Neutrophil (primary cell): ENCODE measurements around the gene DISC1.

Experiments used
- H3K27ac ChIP-seq: fragments of 200-600 bp; sonication (generic); 2 replicates; pipeline ENCODE4 v1.5.1; 2016; ENCODE audit warnings: mild to moderate bottlenecking, moderate library complexity
- H3K27me3 ChIP-seq: fragments of 200-600 bp; sonication (generic); 2 replicates; pipeline ENCODE4 v1.6.0; 2016; ENCODE audit warnings: mild to moderate bottlenecking
- H3K36me3 ChIP-seq: fragments of 200-600 bp; sonication (generic); 2 replicates; pipeline ENCODE4 v1.5.1; 2017
- H3K4me1 ChIP-seq, 2 experiments: fragments of 200-600 bp in 1 of 2; sonication (generic) in 1 of 2; 1 replicate in 1 of 2; 2 replicates in 1 of 2; pipeline versions ENCODE4 v1.5.1 to v1.6.1; 2013 to 2016; ENCODE audit warnings: low read depth in 1 of 2, low read length in 1 of 2, mild to moderate bottlenecking in 1 of 2, moderate library complexity in 1 of 2; ENCODE audit not compliant: control insufficient read depth in 1 of 2, insufficient read depth in 1 of 2
- H3K4me3 ChIP-seq, 2 experiments: fragments of 200-600 bp in 1 of 2; sonication (generic) in 1 of 2; 1 replicate in 1 of 2; 2 replicates in 1 of 2; pipeline ENCODE4 v1.5.1; 2013 to 2016; ENCODE audit warnings: low read depth in 1 of 2, low read length in 1 of 2, mild to moderate bottlenecking in 1 of 2, moderate library complexity in 1 of 2
- H3K9me3 ChIP-seq: fragments of 200-600 bp; sonication (generic); 2 replicates; pipeline ENCODE4 v1.5.1; 2016
- TF ChIP-seq, protein P1 (sequence below): fragments of 200-600 bp; sonication (generic); IDR thresholded peaks from 2 replicates; pipeline ENCODE4 v1.5.1; 2016; ENCODE audit warnings: antibody characterized with exemption

Gene DISC1

DNA sequence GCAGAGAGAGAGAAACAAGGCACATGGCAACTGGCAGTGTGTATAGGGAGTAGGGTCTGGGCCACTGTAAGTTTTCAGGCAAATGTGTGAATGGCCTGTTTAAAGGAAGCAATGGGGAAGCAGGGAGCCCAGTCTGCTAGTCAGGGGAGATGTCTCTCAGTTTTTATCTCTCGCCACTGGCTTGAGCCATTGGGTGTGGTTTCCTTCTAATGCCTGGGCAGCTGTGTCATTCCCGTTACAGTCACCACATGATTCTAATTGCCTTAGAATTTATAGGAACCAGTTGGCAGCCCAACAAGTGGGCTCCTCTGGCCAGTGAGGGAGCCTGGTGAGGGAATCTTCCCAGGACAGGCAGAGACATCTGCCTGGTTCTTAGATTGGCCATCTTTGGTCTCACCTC, 182.4 kb downstream of the DISC1 start:
- TF ChIP-seq, protein P1, sequence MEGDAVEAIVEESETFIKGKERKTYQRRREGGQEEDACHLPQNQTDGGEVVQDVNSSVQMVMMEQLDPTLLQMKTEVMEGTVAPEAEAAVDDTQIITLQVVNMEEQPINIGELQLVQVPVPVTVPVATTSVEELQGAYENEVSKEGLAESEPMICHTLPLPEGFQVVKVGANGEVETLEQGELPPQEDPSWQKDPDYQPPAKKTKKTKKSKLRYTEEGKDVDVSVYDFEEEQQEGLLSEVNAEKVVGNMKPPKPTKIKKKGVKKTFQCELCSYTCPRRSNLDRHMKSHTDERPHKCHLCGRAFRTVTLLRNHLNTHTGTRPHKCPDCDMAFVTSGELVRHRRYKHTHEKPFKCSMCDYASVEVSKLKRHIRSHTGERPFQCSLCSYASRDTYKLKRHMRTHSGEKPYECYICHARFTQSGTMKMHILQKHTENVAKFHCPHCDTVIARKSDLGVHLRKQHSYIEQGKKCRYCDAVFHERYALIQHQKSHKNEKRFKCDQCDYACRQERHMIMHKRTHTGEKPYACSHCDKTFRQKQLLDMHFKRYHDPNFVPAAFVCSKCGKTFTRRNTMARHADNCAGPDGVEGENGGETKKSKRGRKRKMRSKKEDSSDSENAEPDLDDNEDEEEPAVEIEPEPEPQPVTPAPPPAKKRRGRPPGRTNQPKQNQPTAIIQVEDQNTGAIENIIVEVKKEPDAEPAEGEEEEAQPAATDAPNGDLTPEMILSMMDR, result no peak
- H3K4me3 ChIP-seq, result no peak overlapping the region
- H3K27ac ChIP-seq, result no peak overlapping the region
- H3K4me1 ChIP-seq, result peaks cover 3 to 10% of the 10 kb centered on the region in 2 experiments
- H3K27me3 ChIP-seq, result no peaks in the 10 kb centered on the region
- H3K36me3 ChIP-seq, result no peaks in the 10 kb centered on the region
- H3K9me3 ChIP-seq, result no peaks in the 10 kb centered on the region

DNA sequence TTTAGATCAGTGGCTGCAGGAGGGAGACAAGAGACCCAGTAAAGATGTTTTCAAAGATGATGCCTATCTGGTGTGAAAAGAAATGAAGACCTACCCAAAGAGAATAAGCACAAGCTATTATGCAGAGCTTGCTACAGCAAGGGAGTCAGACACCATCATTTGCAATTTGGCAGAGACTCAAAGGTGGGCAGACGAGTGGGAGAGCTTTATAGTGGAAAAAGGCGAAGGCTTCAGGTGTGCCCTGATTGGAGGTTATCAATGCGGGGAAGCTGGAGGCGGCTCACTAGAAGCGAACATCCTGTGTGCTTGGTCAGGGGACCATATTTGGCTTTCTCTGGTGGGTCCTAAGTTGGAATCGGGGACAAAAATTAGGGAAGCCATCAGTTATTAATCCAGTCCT, 183.8 kb downstream of the DISC1 start:
- H3K4me1 ChIP-seq, result peaks cover 0 to 10% of the 10 kb centered on the region in 2 experiments
- no peak overlapping the region for H3K27ac ChIP-seq
- H3K36me3 ChIP-seq, result no peaks in the 10 kb centered on the region
- TF ChIP-seq, protein P1, result no peak
- no peaks in the 10 kb centered on the region for H3K9me3 ChIP-seq
- H3K4me3 ChIP-seq, result no peak overlapping the region
- no peaks in the 10 kb centered on the region for H3K27me3 ChIP-seq

DNA sequence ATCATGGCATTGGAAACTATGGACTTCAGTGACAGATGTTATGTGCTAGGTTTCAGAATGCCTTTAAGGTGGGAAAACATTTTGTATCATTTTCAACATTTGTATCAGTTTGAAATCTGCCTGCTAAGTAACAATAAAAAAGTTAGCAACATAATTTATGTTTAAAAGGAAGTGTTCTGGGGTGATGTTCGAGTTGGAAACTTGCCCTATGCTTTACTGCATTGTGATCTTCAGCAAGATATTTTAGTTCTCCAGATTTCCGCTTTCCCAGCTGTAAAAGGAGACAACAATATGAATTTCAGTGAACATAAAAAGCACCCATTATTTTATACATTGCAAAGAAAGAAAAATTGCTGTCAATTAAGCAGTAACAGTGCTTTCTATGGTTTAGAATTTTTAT, 187.4 kb downstream of the DISC1 start:
- no peaks in the 10 kb centered on the region for H3K27me3 ChIP-seq
- H3K9me3 ChIP-seq, result no peaks in the 10 kb centered on the region
- no peak overlapping the region for H3K4me3 ChIP-seq
- H3K4me1 ChIP-seq, result peaks cover 0 to 2% of the 10 kb centered on the region in 2 experiments
- no peak overlapping the region for H3K27ac ChIP-seq
- TF ChIP-seq, protein P1, result no peak
- H3K36me3 ChIP-seq, result peaks cover 5% of the 10 kb centered on the region

DNA sequence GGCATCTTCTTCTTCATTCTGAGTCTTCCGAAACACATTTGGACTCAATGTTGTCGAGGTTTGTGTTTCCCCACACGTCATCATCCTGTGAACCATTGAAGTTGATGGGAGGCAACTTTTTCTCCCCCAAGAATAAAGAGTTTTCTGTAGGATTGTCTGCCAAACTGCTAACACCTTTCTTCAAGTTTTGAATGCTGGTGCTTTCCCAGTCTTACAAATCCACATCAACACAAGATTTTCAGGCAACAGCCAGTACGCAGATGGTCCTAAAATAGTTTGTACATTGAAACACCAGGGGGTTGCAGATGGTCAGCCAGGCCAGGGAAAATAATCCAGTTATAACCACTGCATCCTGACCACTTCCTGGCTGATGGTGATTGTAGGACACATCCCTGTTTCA, 187.9 kb downstream of the DISC1 start:
- Histone ChIP-seq H3K27me3 (no peaks in the 10 kb centered on the region), H3K9me3 (no peaks in the 10 kb centered on the region), H3K36me3 (peaks cover 5% of the 10 kb centered on the region), H3K27ac (no peak overlapping the region), H3K4me3 (no peak overlapping the region), H3K4me1 (no peaks in the 10 kb centered on the region)
- TF ChIP-seq, protein P1, result no peak

DNA sequence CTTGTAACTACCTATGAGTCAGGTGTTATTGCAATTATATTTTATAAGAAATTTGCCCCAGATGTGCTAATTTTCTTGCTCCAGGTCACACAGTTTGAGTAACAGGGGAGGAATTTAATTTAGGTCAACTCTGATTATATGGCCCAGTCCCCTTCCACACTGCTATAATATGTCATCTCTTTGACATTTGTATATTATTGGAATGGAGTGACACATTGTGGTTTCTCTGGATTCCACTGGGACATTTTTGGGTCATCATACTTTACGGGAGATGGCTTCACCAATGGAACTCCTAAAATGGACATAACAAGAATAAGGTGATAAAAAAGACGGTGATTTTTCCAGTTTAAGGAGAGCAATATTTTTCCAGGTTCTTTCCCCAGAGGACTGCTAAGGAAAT, 191.2 kb downstream of the DISC1 start:
- Histone ChIP-seq H3K27ac (no peak overlapping the region), H3K27me3 (no peaks in the 10 kb centered on the region), H3K4me1 (no peaks in the 10 kb centered on the region), H3K36me3 (peaks cover 5% of the 10 kb centered on the region), H3K9me3 (no peaks in the 10 kb centered on the region), H3K4me3 (no peak overlapping the region)
- TF ChIP-seq, protein P1, result no peak

DNA sequence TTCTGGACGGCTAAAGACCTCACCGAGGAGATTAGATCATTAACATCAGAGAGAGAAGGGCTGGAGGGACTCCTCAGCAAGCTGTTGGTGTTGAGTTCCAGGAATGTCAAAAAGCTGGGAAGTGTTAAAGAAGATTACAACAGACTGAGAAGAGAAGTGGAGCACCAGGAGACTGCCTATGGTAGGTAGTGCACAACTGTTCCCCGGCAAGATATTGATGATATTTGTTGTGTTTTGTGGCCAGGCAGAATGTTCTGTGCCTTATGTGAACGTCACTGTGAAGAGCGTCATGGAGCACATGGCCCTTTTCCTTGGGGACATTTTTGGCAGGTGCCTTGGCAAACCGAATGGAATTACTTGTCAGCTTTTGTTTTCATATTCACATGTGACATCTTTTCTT, 191.7 kb downstream of the DISC1 start:
- H3K4me3 ChIP-seq, result no peak overlapping the region
- no peaks in the 10 kb centered on the region for H3K4me1 ChIP-seq
- H3K27me3 ChIP-seq, result no peaks in the 10 kb centered on the region
- no peak overlapping the region for H3K27ac ChIP-seq
- TF ChIP-seq, protein P1, result no peak
- peaks cover 5% of the 10 kb centered on the region for H3K36me3 ChIP-seq
- no peaks in the 10 kb centered on the region for H3K9me3 ChIP-seq
